Progenitor cell of endocrine pancreas (in vitro differentiated cells): Measurements from ENCODE around the gene SPOCK1. TPM values are rescaled to one million over a fixed set of nuclear protein-coding genes. Genes with fewer than 3 reads are reported as not detected.

Source experiments
- DNase-seq: peaks from one replicate; pipeline ENCODE4 v3.0.0; 2021; ENCODE audit warnings: low spot score; ENCODE audit not compliant: unreplicated experiment
- H3K27ac Mint-ChIP-seq: 2 replicates; pipeline ENCODE4 v1.8.0; 2021; ENCODE audit warnings: mild to moderate bottlenecking, moderate library complexity, mixed read lengths
- H3K27me3 Mint-ChIP-seq: 2 replicates; pipeline ENCODE4 v1.8.0; 2021; ENCODE audit warnings: mixed read lengths
- H3K36me3 Mint-ChIP-seq: 2 replicates; pipeline ENCODE4 v1.8.0; 2022; ENCODE audit warnings: mixed read lengths; ENCODE audit not compliant: insufficient read depth
- H3K4me1 Mint-ChIP-seq: 2 replicates; pipeline ENCODE4 v1.8.0; 2021; ENCODE audit warnings: low read depth, mixed read lengths
- H3K4me3 Mint-ChIP-seq: 2 replicates; pipeline ENCODE4 v1.8.0; 2021; ENCODE audit warnings: low read depth, mild to moderate bottlenecking, moderate library complexity, mixed read lengths
- H3K9me3 Mint-ChIP-seq: 2 replicates; pipeline ENCODE4 v1.8.0; 2021; ENCODE audit warnings: low read depth, mixed read lengths
- CTCF ChIP-seq: fragments of 200-600 bp; sonication (generic); IDR thresholded peaks from one replicate; pipeline ENCODE4 v1.5.0; 2021; ENCODE audit warnings: antibody characterized with exemption, mild to moderate bottlenecking; ENCODE audit not compliant: unreplicated experiment
- total RNA-seq: library from RNA; stranded (reverse); gene quantifications from 2 replicates; pipeline ENCODE4 v1.2.1, GENCODE V29; 2021

SPOCK1 gene
- total RNA-seq, 1 donor from 2014 or later, result 41.4 TPM

GRCh38 chr5:137506296-137506695 lies 7.2 kb upstream of the SPOCK1 start:
- peaks cover 6% of the 10 kb centered on the region for H3K27me3 Mint-ChIP-seq
- no peak overlapping the region for H3K4me3 Mint-ChIP-seq
- peaks cover 2% of the 10 kb centered on the region for H3K4me1 Mint-ChIP-seq
- H3K36me3 Mint-ChIP-seq, result no peaks in the 10 kb centered on the region
- no peaks in the 10 kb centered on the region for H3K9me3 Mint-ChIP-seq
- no peak for TF ChIP-seq CTCF
- H3K27ac Mint-ChIP-seq, result no peak overlapping the region
- DNase-seq, result no peak

- Mint-ChIP-seq H3K9me3 (no peaks in the 10 kb centered on the region), H3K36me3 (no peaks in the 10 kb centered on the region), H3K27me3 (peaks cover 4% of the 10 kb centered on the region), H3K27ac (no peak overlapping the region), H3K4me1 (peaks cover 2% of the 10 kb centered on the region), H3K4me3 (no peak overlapping the region)
- DNase-seq, result no peak
- no peak for TF ChIP-seq CTCF
Observed at GRCh38 chr5:137504916-137505315, 5.8 kb upstream of the SPOCK1 start.

- H3K27ac Mint-ChIP-seq, result no peak overlapping the region
- peaks cover 4% of the 10 kb centered on the region for H3K27me3 Mint-ChIP-seq
- no peak overlapping the region for H3K4me3 Mint-ChIP-seq
- no peak for TF ChIP-seq CTCF
- DNase-seq, result no peak
- no peaks in the 10 kb centered on the region for H3K36me3 Mint-ChIP-seq
- peaks cover 2% of the 10 kb centered on the region for H3K4me1 Mint-ChIP-seq
- H3K9me3 Mint-ChIP-seq, result no peaks in the 10 kb centered on the region
Observed at GRCh38 chr5:137503456-137503855, 4.3 kb upstream of the SPOCK1 start.

- Mint-ChIP-seq H3K27me3 (peaks cover 11% of the 10 kb centered on the region), H3K27ac (no peak overlapping the region), H3K4me3 (no peak overlapping the region), H3K4me1 (peaks cover 4% of the 10 kb centered on the region), H3K36me3 (no peaks in the 10 kb centered on the region), H3K9me3 (no peaks in the 10 kb centered on the region)
- no peak for DNase-seq
- no peak for TF ChIP-seq CTCF
Observed at GRCh38 chr5:137502632-137503031, 3.5 kb upstream of the SPOCK1 start.

GRCh38 chr5:137501846-137502406 lies 2.8 kb upstream of the SPOCK1 start:
- Mint-ChIP-seq H3K4me3 (no peak overlapping the region), H3K27ac (no peak overlapping the region), H3K27me3 (peaks cover 16% of the 10 kb centered on the region), H3K9me3 (no peaks in the 10 kb centered on the region), H3K4me1 (peaks cover 5% of the 10 kb centered on the region), H3K36me3 (no peaks in the 10 kb centered on the region)
- no peak for DNase-seq
- TF ChIP-seq CTCF, result no peak
